Right ventricle myocardium inferior (tissue), 1 donor: ENCODE data around the gene AIRE. TPM values are rescaled to one million over a fixed set of nuclear protein-coding genes. Genes with fewer than 3 reads are reported as not detected.
"Not testable (repeated sequence)": the region's sequence is repeated elsewhere in the genome, so short reads cannot be mapped to it uniquely, and the experiment has no call there.

ENCODE experiments used
- ATAC-seq: fragments of 200-7000 bp; cut with Tn5 transposase; one replicate; pipeline ENCODE4 v1.9.1; 2020; ENCODE audit warnings: mild to moderate bottlenecking, moderate library complexity
- DNase-seq: peaks from one replicate; pipeline ENCODE4 v3.0.0; 2021; ENCODE audit errors: missing footprints
- intact Hi-C: fragments of 100-400 bp; cut with DNase I; formaldehyde crosslinking; loops from one replicate; pipeline ENCODE4 v1.11.0; 2022
- total RNA-seq: library from RNA; stranded (reverse); fragmentation: NEBNext Ultra II Directional; extraction: Animal tissue kit (Norgen Biotek cat#: 25700); gene quantifications from one replicate; pipeline ENCODE4 v1.2.1, GENCODE V29; 2021
- donor health status: DM: no; HTN: yes; CAD: no; lungs with severe emphysema.

The AIRE gene
- total RNA-seq, 1 donor from 2014 or later = not detected

DNA sequence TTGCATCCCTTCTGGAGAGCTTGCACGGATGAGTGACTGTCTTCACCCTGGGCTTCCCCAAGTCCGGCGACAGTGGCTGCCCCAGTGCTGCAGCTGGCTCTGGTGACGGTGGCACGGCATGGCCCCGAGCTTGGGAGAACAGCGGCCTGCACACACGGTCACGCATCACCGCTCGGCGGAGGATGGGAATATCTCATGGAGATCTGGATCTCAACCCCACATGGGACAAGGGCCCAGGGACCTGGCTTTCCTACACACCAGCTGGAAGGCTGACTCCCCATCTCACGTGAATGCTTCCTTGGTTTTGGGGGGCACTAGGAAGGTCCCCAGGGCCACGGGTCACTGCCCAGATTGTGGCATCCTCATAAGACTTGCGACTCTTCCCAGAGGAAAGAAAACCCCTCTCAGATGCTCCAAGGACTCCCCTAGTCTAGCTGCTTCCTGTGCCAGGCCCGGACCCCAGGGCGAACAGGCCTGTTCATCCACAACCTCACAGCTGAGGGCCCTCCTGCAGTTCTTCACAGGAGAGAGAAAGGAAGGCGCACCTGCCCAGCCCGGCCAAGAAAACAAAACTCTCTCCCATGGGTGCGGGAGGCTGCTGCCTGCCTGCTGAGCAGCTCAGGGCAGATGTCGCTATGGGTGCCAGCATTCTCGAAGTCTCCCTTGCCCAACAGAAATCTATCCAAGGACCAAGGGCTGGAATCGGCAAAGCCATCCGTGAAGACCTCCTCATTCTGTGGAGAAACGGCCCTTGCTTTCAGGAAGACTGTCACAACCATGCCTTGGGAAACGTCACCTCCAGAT, 43.6 kb downstream of the AIRE start:
- DNase-seq (peak; percentile 63), ATAC-seq (no peak)
- intact Hi-C loops = no loop called here

DNA sequence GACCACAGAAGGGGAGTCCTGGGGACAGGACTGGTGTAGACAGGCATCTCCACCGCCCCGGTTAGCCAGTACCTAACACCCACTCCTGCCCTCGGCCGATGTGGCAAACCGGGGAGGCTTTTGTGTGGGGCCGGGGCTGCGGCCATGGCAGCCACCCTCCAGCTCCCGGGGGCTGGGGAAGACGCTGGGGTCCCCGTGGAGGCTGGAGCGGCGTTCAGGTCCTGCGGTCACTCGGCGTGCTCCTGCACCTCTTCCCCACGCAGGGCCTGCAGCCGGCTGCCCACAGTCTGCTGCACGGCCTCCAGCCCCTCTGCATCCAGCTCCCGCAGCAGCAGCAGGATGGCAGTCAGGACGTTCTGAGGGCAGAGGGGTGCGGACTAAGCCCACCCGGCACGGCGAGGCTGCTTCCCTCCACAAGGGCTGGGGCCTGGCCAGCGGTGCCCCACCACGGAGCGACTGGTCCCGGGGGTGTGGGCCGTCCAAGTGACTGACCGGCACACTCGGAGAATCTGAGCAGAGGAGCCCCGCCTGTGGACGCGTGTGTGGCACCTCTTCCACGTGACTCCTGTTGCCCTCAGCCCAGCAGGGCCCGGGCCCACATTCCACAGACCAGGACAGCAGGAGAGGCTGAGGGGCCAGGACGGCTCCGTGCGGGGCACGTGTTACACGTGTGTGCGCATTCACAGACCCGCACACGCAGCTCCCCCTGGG, 44.5 kb downstream of the AIRE start:
- intact Hi-C loops = no loop called here
- no peak for DNase-seq
- ATAC-seq = no peak

DNA sequence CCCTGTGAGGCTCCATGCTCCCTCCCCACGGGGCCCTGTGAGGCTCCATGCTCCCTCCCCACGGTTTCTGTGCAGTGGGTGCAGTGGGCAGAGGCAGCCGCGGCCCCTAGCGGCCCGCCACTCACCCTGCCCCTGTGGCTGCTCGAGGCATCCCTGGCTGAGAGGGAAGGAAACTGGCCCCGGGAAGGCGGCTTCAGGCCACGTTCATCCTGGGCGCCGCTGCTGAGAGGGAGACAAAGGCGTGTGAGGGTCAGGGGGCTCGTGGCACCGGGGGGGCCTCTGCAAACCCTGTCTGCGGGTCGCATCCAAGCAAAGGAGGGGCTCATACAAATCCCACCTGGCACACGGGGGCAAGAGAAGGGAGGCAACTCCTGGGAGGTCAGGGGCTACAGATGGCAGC, 45.0 kb downstream of the AIRE start:
- no peak for ATAC-seq
- no peak for DNase-seq
- intact Hi-C loops = no loop called here

DNA sequence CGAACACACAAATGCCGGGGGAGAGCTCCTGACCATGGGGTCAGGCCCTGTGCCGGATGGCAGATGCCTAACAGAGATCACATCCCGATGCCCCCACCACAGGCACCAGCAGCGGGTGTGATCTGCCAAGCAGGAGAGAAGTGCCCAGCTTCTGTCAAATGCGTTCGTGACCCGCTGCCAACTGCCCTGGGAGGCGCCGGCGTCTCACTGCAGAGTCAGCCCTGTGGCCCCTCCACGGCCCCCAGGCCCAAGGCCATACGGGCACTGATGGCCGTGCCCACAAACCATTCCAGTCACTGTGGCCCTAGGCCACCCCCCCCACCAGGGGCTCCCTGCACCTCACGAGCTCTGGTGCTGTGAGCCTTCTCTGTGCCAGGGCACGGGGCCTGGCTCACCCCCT, 45.5 kb downstream of the AIRE start:
- intact Hi-C loops = no loop called here
- no peak for DNase-seq
- no peak for ATAC-seq

DNA sequence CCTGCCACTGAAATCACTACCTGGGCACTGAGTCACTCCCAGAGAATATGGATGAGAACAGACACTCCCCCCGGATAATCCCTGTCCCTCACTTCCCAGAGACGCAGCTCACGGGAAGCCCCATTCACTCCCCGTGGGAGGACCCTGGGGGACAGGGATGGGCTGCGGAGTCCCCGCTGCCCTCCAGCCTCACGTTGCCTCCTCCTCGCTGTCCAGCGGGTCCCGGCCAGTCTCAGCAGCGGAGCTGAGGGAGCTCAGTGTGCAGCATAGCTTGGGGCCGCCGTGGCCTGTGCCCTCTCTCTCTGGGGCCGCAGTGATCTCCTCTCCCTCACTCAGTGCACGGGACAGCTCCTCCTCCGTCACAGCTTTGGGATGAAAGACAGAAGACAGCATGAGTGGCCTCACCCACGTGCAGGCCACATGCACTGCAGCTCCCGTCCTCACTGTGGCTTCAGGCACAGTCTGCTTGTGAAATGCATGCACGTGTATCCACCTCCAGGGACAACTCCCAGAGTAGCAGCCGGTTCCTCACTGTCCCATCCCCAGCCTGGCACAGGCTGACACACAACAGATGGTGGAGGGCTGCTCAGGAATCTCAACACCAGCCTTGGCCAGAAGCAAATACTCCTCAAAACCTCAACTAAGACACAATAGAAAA, 46.1 kb downstream of the AIRE start:
- intact Hi-C loops = no loop called here
- DNase-seq (no peak), ATAC-seq (no peak)

DNA sequence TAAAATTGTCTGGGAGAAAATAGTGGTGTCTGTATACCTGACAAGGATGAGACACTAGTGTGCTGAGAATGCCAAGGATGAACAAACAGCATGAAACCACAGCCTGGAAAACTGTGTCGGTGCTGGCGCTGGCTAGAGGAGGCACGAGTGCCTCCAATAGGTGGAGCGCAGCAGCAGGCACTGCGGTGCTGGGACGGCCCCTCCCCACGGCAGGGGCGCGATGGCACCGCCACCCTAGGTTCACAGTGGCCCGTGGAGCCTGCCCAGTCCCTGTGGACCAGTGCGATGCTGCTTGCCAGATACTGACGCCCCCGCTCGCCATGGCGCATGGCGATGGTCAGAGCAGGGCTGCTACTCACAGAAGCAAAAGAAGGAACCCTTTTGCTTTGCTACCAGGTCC, 46.7 kb downstream of the AIRE start:
- no peak for DNase-seq
- intact Hi-C loops = no loop called here
- ATAC-seq = no peak

DNA sequence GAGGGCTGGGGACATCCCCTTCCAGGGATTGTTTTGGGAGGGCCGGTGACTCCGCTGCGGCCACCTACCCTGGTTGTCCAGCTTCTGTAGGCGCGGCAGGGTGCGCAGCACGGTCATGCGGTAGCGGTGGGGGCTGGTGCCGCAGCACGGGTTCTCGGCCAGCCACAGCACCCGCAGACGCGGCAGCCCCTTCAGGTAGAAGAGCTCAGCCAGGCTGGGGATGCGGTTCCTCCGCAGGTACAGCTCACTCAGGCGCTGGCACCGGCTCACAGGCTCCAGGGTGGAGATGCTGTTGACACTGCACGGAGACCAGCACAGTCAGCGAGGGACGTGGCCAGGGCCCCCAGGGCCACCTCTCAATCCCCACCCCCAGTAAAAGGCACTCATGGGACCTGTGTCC, 47.3 kb downstream of the AIRE start:
- intact Hi-C loops = no loop called here
- ATAC-seq (no peak), DNase-seq (no peak)

DNA sequence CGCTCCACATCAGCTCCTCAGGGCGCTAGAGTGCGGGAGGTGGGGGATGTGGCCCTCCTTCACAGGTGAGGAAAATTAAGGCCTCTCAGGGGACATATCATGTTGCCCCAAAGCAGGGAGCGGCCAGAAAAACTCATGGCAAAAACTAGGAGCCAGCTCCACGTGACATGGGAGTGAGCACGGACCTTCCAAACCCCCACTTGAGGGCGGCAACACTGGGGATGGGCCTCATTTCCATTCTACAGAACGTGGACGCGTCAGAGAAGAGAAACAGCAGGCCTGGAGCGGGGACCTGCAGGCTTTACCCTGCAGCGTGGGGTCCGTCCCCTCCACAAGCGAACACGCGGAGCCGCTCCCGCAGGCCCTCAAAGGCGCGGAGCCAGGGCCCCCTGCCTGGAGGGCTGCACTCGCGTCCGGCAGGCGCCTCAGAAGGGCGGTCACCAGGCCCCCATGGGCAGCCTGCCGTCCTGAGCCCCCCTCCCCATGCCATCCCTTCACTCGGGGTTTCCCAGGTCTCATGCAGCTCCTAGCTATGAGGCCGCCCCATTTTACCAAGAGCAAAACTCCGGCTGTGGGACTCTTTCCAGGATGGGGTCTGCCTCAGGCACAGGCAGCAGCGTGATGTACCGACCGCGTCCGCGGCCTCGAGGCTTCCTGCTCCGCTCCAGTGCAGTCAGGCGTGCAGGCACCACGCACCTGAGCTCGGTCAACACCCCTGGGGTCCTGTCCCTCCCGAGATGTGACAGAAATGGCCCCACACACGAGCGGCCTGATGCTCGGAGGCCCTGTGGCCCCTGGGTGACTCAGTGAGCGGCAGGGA, 48.0 kb downstream of the AIRE start:
- intact Hi-C loops = no loop called here
- DNase-seq = peak; percentile 63
- ATAC-seq = no peak

DNA sequence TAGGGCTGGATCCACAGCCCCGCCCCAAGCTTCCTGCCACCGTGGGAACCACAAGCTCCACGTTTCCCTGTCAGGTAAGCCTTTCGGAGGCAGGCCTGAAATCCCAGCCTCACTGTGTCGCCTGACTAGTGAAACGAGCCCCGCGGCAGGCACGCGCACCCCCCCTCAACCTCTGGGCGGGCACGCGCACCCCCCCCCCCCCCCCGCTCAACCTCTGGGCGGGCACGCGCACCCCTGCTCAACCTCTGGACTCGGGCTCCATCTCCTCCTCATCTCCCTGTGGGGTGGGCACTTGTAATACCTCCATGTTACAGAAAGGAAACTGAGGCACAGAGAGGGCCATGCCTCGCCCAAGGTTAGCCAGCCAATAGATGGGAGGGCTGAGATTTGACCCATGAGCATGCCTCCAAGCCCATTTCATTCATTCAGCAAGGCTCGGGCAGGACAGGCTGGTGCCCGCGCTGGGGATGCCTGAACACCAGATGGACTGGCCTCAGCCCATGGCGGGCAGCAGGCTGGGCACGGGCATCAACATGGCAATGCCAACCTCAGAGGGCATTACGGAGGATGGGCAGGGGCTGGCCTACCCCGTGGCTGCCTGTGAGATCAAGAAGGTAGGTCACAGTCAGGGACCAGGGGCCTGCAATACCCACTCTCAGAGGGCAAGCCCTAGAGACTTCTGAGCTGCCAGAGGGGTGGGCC, 48.8 kb downstream of the AIRE start:
- intact Hi-C loops = loop anchor here (5.0 kb wide), 1 partner anchor 103 kb away; no protein-coding TSS in a partner anchor
- ATAC-seq (no peak), DNase-seq (peak; percentile 64)

DNA sequence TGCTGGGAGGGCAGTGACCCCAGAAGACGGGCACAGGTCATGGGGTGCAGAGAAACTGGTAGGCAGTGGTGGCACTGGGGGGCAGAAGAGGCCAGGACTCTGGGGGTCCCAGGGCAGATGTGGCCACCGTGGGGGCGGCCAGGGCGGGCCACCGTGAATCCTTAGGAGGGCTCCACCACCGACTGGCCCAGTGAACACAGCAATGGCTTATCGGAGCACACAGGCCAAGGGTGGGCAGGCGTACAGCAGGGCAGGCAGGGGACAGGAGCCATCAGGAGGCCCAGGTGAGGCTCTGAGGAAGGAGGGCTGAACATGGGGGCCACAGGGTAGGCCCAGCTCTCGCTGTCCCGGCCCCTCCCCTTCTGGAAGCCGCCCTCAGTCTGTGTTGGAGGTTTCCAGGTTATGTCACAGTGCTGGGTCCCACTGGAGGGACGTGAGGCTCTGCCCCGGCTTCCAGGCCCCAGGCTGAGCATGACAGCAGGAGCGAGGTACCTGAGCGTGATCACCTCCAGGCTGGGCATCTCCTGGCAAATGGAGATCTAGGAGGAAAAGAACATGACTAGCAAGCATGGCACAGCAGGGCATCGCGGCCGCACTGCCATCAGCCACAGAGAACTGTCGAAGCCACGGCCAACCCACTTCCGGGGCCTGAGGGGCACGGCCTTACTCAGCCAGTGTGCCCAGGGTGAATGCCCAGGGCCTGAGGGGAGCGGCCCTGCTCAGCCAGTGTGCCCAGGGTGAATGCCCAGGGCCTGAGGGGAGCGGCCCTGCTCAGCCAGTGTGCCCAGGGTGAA, 49.8 kb downstream of the AIRE start:
- DNase-seq = peak; percentile 63
- no peak for ATAC-seq
- intact Hi-C loops = loop anchor here (5.0 kb wide), 1 partner anchor 102 kb away; no protein-coding TSS in a partner anchor

DNA sequence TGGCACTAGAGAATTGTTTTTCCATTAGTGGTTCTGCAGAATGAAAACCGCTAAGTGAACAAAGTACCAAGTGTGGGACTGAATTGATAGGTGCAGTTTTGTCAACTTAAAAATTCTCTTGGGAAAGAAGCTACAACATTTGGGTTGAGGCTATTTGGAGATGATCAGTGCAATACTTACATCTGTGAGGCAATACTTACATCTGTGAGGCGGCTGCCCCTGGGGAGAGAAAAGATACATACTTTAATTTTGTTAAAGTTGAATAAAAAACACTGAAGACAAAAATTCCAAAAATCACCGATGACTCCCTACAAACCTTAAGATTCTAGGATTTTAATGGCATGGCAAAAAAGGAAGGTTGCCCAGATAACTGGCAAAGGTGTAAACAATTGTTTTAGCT, 51.8 kb downstream of the AIRE start:
- ATAC-seq (no peak), DNase-seq (peak; percentile 41)
- intact Hi-C loops = loop anchor here (5.0 kb wide), 1 partner anchor 100 kb away; no protein-coding TSS in a partner anchor

DNA sequence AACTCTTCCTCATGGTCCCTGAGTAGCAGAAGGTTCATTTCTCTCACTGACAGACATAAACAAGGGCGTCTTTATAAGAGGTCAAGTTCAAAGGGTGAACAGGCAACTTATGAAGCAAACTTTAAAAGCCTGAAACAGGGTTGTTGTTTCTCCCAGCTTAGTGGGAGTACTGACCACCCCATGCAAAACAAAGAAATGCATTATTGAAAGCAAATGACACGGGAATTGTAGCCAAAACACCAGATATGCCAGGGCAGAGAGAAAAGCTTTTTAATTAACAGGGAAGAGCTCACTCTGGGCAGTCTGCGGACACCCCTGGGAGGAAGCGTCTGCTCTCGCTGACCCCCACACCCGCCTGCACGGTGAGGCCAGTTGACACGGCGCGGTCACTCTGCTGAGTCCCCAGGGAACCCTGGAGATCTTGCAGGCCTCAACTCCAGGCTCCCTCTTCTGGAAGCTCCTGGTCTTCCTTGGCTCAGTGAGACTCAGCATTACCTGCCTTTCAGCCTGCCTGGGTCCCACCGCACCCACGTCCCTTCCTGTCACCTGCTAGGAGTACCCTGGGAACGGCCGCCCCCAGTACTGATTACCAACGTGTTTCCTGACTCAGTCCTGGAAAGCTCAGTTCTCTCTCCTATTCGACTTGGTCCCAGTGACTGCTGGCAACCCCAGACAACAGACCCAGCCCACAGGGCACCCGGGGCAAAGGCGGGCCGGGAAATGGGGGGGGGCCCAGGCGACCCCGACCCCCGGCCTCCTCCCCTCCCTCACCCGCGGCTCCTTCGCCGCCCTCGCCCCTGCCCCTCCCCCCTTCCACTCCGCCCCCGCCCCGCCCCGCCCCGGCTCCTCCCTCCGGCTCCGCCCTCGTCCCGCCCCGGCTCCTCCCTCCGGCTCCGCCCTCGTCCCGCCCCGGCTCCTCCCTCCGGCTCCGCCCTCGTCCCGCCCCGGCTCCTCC, 52.5 kb downstream of the AIRE start:
- DNase-seq (peak; percentile 79), ATAC-seq (peak; percentile 32)
- intact Hi-C loops = loop anchor here (5.0 kb wide), 1 partner anchor 99 kb away; no protein-coding TSS in a partner anchor

DNA sequence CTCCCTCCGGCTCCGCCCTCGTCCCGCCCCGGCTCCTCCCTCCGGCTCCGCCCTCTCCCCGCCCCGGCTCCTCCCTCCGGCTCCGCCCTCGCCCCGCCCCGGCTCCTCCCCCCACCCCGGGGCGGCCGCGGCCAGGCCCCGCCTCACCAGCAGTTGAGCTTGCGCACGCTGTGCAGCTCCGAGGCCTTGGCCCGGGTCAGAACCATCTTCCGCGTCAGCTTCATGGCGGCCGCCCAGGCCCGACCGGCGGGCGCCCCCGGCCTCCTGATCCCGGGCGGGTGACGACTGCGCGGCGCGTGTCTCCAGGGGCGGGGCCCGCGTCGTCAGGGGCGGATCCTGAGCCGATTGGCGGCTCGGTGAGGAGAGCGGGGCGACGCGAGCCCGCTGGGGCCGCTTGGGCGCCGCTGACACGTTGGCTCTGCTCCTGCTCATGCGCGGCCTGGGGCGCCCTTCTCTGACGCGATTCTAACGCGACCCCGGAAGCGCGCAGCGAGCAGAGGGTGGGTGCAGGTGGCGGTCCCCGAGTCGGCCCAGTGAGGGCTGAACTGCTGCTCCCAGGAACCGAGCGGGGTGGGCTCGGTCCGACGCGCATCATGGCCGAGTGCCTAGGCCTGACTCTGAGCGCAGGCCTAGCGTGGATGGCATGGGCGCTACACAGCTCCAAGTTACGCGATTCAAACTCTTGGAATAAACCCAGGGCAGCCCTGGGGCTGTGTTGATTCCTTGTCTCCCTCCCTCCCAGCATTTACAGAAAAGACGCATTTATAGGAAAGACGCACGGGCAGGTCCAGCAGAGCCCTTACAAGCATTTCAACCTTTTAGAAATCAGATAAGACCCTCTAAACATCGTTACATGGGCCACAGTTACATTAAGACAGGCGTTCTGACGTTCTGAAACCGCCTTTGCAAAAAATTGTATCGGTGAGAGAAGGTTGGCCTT, 53.6 kb downstream of the AIRE start, which contains the start of gene CFAP410:
Gene CFAP410 (minus strand): TSS at position 420 of the 940 bp plus-strand sequence. CDS start 196 bp downstream, at position 224.
- intact Hi-C loops = loop anchor here (5.0 kb wide), 1 partner anchor 98 kb away; no protein-coding TSS in a partner anchor
- peak; percentile 97 for DNase-seq
- ATAC-seq = peak; percentile 94

DNA sequence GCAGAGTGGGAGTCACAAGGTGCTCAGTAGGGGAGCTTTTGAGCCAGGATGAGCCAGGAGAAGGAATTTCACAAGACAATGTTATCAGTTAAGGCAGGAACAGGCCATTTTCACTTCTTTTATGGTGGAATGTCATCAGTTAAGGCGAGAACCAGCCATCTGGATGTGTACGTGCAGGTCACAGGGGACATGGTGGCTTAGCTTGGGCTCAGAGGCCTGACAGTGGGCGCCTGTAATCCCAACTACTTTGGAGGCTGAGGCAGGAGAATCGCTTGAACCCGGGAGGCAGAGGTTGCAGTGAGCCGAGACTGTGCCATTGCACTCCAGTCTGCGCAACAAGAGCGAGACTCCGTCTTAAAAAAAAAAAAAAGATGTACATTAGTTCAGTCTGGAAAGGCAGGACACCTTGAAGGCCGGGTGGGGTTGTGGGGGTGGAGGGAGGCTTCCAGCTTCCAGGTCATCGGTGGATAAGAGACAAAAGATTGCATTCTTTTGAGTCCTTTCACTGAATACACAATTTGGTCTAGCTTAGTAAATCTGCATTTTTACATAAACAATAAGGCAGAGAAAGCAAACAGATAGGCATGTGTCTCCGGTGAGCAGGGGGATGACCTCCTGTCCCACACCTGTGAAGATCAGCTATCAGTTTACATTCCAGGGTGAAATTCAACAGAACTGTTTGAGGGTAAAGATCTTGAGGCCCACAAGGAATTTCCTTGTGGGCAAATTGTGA, 56.2 kb downstream of the AIRE start:
- DNase-seq, intact Hi-C loops, ATAC-seq: not testable (repeated sequence)
